C4-2B (cell line): ENCODE data around the gene PPP1R10.

ENCODE experiments used
- H3K27ac ChIP-seq: fragments of 450-650 bp; 2 replicates; pipeline ENCODE4 v1.5.1; 2017
- CTCF ChIP-seq: fragments of 450-650 bp; conservative IDR thresholded peaks from 2 replicates; pipeline ENCODE4 v1.5.1; 2017; ENCODE audit warnings: mild to moderate bottlenecking
- ZFX ChIP-seq: fragments of 450-650 bp; IDR thresholded peaks from 2 replicates; pipeline ENCODE4 v1.6.1; 2017

PPP1R10 gene

GRCh38 chr6:30615958-30616810, 859 bp downstream of the PPP1R10 start:
- peak overlapping the region; percentile 87 for H3K27ac ChIP-seq
- TF ChIP-seq ZFX (no peak), CTCF (no peak)

GRCh38 chr6:30615219-30615957, 1.7 kb downstream of the PPP1R10 start:
- TF ChIP-seq CTCF, result no peak
- no peak for TF ChIP-seq ZFX
- peak overlapping the region; percentile 60; the same call in 1 of the 2 replicates for H3K27ac ChIP-seq

DNA sequence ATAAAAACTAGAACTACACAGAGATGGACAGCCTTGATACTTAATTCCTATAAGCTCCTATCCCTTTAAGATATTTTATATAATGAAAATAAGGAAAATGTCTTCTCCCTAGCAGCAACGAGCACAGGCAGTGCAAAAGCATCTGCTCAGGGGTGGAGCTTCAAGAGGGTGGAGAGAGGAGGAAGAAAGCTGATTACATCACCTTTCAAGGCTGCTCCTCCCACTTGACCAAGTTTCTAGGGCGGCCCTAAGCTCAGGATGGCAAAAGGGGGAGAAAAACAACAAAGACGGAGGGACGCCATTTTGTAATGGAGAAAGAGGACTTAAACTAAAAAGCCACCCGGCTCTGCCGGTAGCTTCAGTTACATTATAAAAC, 2.2 kb downstream of the PPP1R10 start:
- TF ChIP-seq CTCF (no peak), ZFX (no peak)
- peak overlapping the region; percentile 60; the same call in 1 of the 2 replicates for H3K27ac ChIP-seq

GRCh38 chr6:30614044-30614842, 2.8 kb downstream of the PPP1R10 start:
- peak overlapping the region; percentile 60; the same call in 1 of the 2 replicates for H3K27ac ChIP-seq
- TF ChIP-seq CTCF, result no peak
- TF ChIP-seq ZFX, result no peak

DNA sequence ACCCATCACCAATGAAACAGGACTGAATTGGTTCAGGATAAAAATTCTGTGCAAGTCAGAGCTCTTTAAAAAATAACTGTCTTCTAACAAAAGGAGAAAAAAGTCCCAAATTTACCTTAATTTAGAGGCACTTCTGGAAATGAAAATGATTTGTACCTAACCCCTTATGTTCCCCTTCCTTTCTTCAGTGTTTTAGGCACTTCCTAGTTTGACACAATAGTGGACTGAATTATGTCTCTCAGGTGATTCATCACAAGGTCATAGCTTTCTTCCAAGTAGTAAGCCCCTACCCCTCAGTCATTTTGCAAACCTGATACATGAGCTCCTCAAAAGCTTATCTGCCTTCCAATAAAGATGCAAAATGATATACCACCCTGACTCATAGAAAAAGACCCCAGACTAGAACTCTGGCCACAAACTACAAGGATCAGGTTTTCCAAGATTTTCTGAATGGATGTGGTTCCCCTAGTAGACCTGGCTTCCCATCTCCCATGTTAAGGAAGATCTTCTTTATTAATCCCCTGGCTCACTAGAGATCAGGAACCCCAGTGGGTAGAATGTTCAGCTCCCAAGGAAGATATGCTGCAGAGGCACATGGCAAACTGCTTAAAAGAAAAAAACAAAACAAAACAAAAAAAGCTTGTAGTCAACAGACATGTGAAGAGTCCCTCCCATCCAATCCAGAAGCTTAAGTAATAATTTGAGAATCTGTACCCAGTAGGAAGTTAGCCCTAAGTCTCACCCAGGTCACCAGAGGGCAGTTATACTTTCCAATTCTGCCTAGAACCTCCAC, 3.6 kb downstream of the PPP1R10 start:
- no peak overlapping the region for H3K27ac ChIP-seq
- no peak for TF ChIP-seq CTCF
- TF ChIP-seq ZFX, result no peak

DNA sequence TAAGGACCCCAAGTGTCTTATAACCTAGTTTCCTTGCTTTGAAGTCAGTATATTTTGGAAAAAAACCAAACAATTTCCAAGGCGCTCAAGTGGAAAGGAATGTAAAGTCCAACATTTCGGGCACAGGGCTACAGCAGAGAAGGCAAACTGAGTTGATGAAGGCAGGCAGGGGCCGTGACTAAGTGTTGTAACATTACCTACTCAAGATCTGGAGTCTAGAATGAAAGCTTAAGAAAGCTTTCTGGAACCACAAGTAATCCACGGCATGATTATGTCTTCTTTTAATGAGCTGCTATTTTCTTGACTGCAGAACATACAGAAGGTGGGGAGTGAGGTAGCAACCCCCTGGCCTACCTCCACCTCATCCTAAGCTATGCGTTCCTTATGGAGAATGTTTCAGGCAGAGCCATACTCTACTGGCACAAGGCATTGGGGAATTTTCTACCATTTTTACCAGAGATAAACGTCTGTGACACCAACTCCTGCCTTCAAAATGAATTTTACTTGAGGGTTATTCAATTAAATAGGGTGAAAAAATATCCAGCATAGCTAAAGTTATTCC, 4.3 kb downstream of the PPP1R10 start:
- TF ChIP-seq CTCF (no peak), ZFX (no peak)
- H3K27ac ChIP-seq, result no peak overlapping the region
